Neural progenitor cell (in vitro differentiated cells): Measurements from ENCODE around the gene RNF34.

Experiments used
- EZH2 ChIP-seq: fragments of 200-600 bp; sonication (generic); IDR thresholded peaks from 2 replicates; pipeline ENCODE4 v1.6.1; 2017; ENCODE audit warnings: antibody characterized with exemption, mild to moderate bottlenecking, moderate library complexity
- EZH2phosphoT487 ChIP-seq: fragments of 200-600 bp; sonication (generic); IDR thresholded peaks from 2 replicates; pipeline ENCODE4 v1.6.1; 2017; ENCODE audit warnings: antibody characterized with exemption
- TF ChIP-seq, protein P1 (sequence below): fragments of 200-600 bp; sonication (generic); IDR thresholded peaks from 2 replicates; pipeline ENCODE4 v1.5.1; 2017; ENCODE audit warnings: antibody characterized with exemption, mild to moderate bottlenecking

DNA sequence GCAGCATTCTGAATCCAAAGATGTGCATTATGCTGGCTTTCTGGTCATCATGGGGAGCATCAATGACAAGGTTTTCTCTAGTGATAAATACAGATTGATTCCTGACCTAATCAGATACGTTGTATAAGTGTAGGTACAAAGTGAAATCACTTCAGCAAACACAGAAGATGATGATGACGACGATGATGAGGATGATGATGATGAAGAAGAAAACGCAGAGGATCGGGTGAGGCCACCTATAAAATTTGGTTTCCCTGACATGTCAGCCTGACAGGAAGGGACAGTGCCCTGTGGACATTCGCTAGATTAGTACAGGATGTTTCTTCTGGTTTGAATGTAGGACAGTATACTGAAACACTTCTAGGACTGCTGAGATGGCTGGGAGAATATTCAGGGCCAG is 20.2 kb downstream of the RNF34 start:
- TF ChIP-seq, protein P1, sequence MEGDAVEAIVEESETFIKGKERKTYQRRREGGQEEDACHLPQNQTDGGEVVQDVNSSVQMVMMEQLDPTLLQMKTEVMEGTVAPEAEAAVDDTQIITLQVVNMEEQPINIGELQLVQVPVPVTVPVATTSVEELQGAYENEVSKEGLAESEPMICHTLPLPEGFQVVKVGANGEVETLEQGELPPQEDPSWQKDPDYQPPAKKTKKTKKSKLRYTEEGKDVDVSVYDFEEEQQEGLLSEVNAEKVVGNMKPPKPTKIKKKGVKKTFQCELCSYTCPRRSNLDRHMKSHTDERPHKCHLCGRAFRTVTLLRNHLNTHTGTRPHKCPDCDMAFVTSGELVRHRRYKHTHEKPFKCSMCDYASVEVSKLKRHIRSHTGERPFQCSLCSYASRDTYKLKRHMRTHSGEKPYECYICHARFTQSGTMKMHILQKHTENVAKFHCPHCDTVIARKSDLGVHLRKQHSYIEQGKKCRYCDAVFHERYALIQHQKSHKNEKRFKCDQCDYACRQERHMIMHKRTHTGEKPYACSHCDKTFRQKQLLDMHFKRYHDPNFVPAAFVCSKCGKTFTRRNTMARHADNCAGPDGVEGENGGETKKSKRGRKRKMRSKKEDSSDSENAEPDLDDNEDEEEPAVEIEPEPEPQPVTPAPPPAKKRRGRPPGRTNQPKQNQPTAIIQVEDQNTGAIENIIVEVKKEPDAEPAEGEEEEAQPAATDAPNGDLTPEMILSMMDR = no peak
- TF ChIP-seq EZH2phosphoT487 (no peak), EZH2 (no peak)
